OCI-LY7 (cell line): Measurements from ENCODE around the gene SARDH. TPM values are rescaled to one million over a fixed set of nuclear protein-coding genes. Genes with fewer than 3 reads are reported as not detected.
"Not testable (repeated sequence)": the region's sequence is repeated elsewhere in the genome, so short reads cannot be mapped to it uniquely, and the experiment has no call there.

Source experiments
- BruUV-seq: library from RNA; stranded (reverse); fragments of 400-500 nt; replicated peaks from 2 replicates; lab custom pipeline; 2021; lab: Mats Ljungman, UMichigan
- CTCF ChIA-PET: fragments of 300-600 bp; sonication (Branson Sonifier 250); formaldehyde crosslinking; loops from one replicate; lab custom pipeline; 2022; ENCODE audit warnings: antibody characterized with exemption; ENCODE audit not compliant: unreplicated experiment; lab: Charles Lee
- POLR2A ChIA-PET: fragments of 300-600 bp; sonication (Branson Sonifier 250); formaldehyde crosslinking; loops from one replicate; lab custom pipeline; 2022; ENCODE audit warnings: antibody characterized with exemption; lab: Charles Lee
- DNase-seq: peaks from one replicate; pipeline ENCODE4 v3.0.0-alpha.2; 2015; ENCODE audit warnings: low spot score
- H2AFZ ChIP-seq: fragments of 200-600 bp; sonication (generic), shearing (Covaris generic); 2 replicates; pipeline ENCODE4 v1.6.1; 2014; ENCODE audit warnings: mild to moderate bottlenecking, antibody characterized with exemption, low read length, moderate library complexity
- H3K27ac ChIP-seq: fragments of 200-600 bp; sonication (generic); 2 replicates; pipeline ENCODE4 v1.5.1; 2014; ENCODE audit warnings: mixed run types, low read depth, mild to moderate bottlenecking, moderate library complexity, low read length, inconsistent platforms; ENCODE audit not compliant: poor library complexity, severe bottlenecking
- H3K36me3 ChIP-seq: fragments of 200-600 bp; sonication (generic); 2 replicates; pipeline ENCODE4 v1.6.1; 2014; ENCODE audit warnings: mild to moderate bottlenecking, antibody characterized with exemption, low read length, moderate library complexity, mixed read lengths; ENCODE audit not compliant: insufficient read depth
- H3K4me1 ChIP-seq: fragments of 200-600 bp; sonication (generic); 2 replicates; pipeline ENCODE4 v1.5.1; 2014; ENCODE audit warnings: mild to moderate bottlenecking, low read length; ENCODE audit not compliant: insufficient read depth, poor library complexity, severe bottlenecking
- H3K4me2 ChIP-seq: fragments of 200-600 bp; sonication (generic); 2 replicates; pipeline ENCODE4 v1.6.1; 2014; ENCODE audit warnings: mild to moderate bottlenecking, low read length
- H3K4me3 ChIP-seq: fragments of 200-600 bp; sonication (generic); 2 replicates; pipeline ENCODE4 v1.5.1; 2014; ENCODE audit warnings: mild to moderate bottlenecking, low read depth, low read length; ENCODE audit not compliant: poor library complexity, severe bottlenecking
- H3K79me2 ChIP-seq: fragments of 200-600 bp; sonication (generic); 2 replicates; pipeline ENCODE4 v1.6.1; 2016; ENCODE audit warnings: low read depth, mild to moderate bottlenecking, low read length, moderate library complexity, mixed read lengths; ENCODE audit not compliant: insufficient read depth
- H3K9me2 ChIP-seq: fragments of 200-600 bp; sonication (generic); 2 replicates; pipeline ENCODE4 v1.6.1; 2016; ENCODE audit warnings: mild to moderate bottlenecking, low read length, mixed read lengths; ENCODE audit not compliant: insufficient read depth
- H3K9me3 ChIP-seq: fragments of 200-600 bp; sonication (generic); 2 replicates; pipeline ENCODE4 v1.6.1; 2014; ENCODE audit warnings: mild to moderate bottlenecking, mixed run types, low read length, mixed read lengths
- H4K20me1 ChIP-seq: fragments of 200-600 bp; sonication (generic); 2 replicates; pipeline ENCODE4 v1.6.1; 2014; ENCODE audit warnings: mild to moderate bottlenecking, antibody characterized with exemption, low read length, moderate library complexity, mixed read lengths; ENCODE audit not compliant: insufficient read depth
- EZH2phosphoT487 ChIP-seq: fragments of 200-600 bp; sonication (generic); IDR thresholded peaks from 2 replicates; pipeline ENCODE4 v1.6.1; 2018; ENCODE audit warnings: low read depth, borderline replicate concordance, mild to moderate bottlenecking, mixed run types, antibody characterized with exemption, low read length, moderate library complexity, mixed read lengths
- intact Hi-C: fragments of 100-400 bp; cut with micrococcal nuclease; formaldehyde crosslinking; loops from one replicate; pipeline ENCODE4 v1.10.0; 2022; ENCODE audit not compliant: unreplicated experiment
- total RNA-seq, 2 experiments: library from RNA; depleted of rRNA in 1 of 2; stranded (reverse); fragments of >200 nt in 1 of 2; shearing (Covaris generic) in 1 of 2; gene quantifications; 2 replicates each; pipeline ENCODE4 v1.2.3, GENCODE V29; 2014 to 2022
- TF ChIP-seq, protein P1 (sequence below): fragments of 200-600 bp; sonication (generic); conservative IDR thresholded peaks from 2 replicates; pipeline ENCODE4 v1.5.1; 2014; ENCODE audit warnings: mild to moderate bottlenecking, antibody characterized with exemption, low read length, moderate library complexity, mixed read lengths

Gene SARDH
- total RNA-seq, 2 experiments from 2014 or later: 42.8 to 60.8 TPM

DNA sequence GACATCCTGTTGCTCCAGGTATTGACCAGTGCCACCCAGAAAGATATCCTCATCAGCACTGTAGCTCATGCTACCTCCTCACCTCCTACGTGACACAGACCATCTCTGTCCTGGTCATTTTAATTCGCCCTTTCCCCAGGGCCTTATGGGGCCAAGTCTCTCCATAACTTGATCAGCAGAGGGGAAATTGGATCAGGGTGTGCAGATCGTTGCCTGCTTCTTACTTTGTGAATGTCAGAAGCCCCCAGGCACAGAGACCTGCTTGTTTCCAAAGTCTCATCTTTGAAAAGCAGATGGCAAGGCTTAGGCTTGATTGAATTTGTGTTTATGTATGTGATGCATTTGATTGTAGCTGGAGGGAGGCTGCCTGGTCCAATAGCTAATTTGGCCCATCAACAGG lies 110.8 kb downstream of the SARDH start:
- Histone ChIP-seq H3K79me2 (no peaks in the 10 kb centered on the region), H3K4me1 (no peaks in the 10 kb centered on the region), H3K4me2 (no peak overlapping the region), H3K4me3 (no peak overlapping the region), H3K27ac (no peak overlapping the region), H3K9me2 (no peaks in the 10 kb centered on the region), H3K36me3 (no peaks in the 10 kb centered on the region), H2AFZ (no peak overlapping the region), H3K9me3 (0 out of 2 replicates have a peak, but pooled peaks cover 6% of the 10 kb centered on the region), H4K20me1 (no peaks in the 10 kb centered on the region)
- no peak for DNase-seq
- POLR2A ChIA-PET: interaction anchor here (0.5 kb wide), 1 partner anchor 1299 kb away, joined by 3 read pairs; no protein-coding TSS in a partner anchor
- no peak for TF ChIP-seq EZH2phosphoT487
- TF ChIP-seq, protein P1, sequence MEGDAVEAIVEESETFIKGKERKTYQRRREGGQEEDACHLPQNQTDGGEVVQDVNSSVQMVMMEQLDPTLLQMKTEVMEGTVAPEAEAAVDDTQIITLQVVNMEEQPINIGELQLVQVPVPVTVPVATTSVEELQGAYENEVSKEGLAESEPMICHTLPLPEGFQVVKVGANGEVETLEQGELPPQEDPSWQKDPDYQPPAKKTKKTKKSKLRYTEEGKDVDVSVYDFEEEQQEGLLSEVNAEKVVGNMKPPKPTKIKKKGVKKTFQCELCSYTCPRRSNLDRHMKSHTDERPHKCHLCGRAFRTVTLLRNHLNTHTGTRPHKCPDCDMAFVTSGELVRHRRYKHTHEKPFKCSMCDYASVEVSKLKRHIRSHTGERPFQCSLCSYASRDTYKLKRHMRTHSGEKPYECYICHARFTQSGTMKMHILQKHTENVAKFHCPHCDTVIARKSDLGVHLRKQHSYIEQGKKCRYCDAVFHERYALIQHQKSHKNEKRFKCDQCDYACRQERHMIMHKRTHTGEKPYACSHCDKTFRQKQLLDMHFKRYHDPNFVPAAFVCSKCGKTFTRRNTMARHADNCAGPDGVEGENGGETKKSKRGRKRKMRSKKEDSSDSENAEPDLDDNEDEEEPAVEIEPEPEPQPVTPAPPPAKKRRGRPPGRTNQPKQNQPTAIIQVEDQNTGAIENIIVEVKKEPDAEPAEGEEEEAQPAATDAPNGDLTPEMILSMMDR: no peak
- intact Hi-C loops: no loop called here
- BruUV-seq: no TSS peak
- CTCF ChIA-PET: no interaction called here

DNA sequence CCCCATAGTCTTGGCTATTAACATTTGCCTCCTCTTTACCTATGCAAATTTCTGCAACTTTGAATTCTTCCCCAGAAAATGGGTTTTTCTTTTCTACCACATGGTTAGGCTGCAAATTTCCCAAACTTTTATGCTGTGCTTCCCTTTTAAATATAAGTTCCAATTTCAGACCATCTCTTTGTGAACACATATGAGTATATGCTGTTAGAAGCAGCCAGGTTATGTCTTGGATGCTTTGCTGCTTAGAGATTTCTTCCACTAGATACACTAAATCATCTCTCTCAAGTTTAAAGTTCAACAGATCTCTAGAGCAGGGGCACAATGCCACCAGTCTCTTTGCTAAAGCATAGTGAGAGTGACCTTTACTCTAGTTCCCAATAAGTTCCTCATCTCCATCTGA lies 112.1 kb downstream of the SARDH start:
- DNase-seq, H3K27ac ChIP-seq, H4K20me1 ChIP-seq, H3K79me2 ChIP-seq, H3K36me3 ChIP-seq, H3K4me1 ChIP-seq, H3K9me3 ChIP-seq, POLR2A ChIA-PET, H3K4me3 ChIP-seq, BruUV-seq, H3K9me2 ChIP-seq, CTCF ChIA-PET, H3K4me2 ChIP-seq, intact Hi-C loops, H2AFZ ChIP-seq: not testable (repeated sequence)

DNA sequence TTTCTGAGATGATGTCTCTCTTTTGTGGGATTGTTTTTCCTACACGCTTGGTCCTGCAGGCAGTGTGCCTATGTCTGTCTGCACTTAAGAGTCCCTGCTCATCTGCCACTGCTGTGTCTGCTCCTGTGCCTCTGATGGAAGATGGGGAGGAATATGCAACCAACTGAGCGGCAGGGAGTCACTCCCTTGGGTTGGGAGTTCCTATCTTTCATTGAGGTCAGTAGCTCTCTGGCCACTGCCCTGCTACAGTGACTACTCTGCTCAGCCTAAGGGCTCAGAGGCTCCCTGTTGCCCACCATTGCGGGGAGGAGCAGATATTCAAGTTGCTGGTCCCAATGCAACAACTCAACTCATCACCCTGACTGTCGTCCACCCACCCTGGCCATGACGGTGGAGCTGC lies 115.6 kb downstream of the SARDH start:
- no peak overlapping the region for H3K4me2 ChIP-seq
- H3K79me2 ChIP-seq: no peaks in the 10 kb centered on the region
- H3K9me2 ChIP-seq: no peaks in the 10 kb centered on the region
- no peak overlapping the region for H2AFZ ChIP-seq
- TF ChIP-seq, protein P1: no peak
- TF ChIP-seq EZH2phosphoT487: no peak
- 0 out of 2 replicates have a peak, but pooled peaks cover 6% of the 10 kb centered on the region for H3K9me3 ChIP-seq
- POLR2A ChIA-PET: no interaction called here
- CTCF ChIA-PET: no interaction called here
- H3K4me3 ChIP-seq: no peak overlapping the region
- H3K27ac ChIP-seq: no peak overlapping the region
- no peak for DNase-seq
- BruUV-seq: no TSS peak
- H4K20me1 ChIP-seq: no peaks in the 10 kb centered on the region
- intact Hi-C loops: no loop called here
- H3K36me3 ChIP-seq: no peaks in the 10 kb centered on the region
- H3K4me1 ChIP-seq: peaks cover 13% of the 10 kb centered on the region
